NT2/D1 (cell line): ENCODE measurements around the gene ACVR1B.
A peak's percentile ranks its signal among the peaks of the same experiment; 100 is the strongest.

Experiments
- DNase-seq: peaks from one replicate; pipeline ENCODE4 v3.0.0-alpha.2; 2011; ENCODE audit warnings: low read depth, low spot score
- H3K27me3 ChIP-seq: 2 replicates; pipeline ENCODE4 v1.6.0; 2011; ENCODE audit warnings: mild to moderate bottlenecking; ENCODE audit not compliant: insufficient read length, insufficient read depth
- H3K36me3 ChIP-seq: 2 replicates; pipeline ENCODE4 v1.6.1; 2011; ENCODE audit warnings: mild to moderate bottlenecking, low read length, mixed read lengths; ENCODE audit not compliant: insufficient read depth, insufficient read length
- H3K4me1 ChIP-seq: 2 replicates; pipeline ENCODE4 v1.5.1; 2011; ENCODE audit not compliant: insufficient read depth, insufficient read length
- H3K4me3 ChIP-seq: 2 replicates; pipeline ENCODE4 v1.5.1; 2011; ENCODE audit warnings: low read depth; ENCODE audit not compliant: insufficient read length
- H3K9ac ChIP-seq: 2 replicates; pipeline ENCODE4 v1.6.0; 2011; ENCODE audit warnings: low read depth; ENCODE audit not compliant: insufficient read length
- H3K9me3 ChIP-seq: 2 replicates; pipeline ENCODE4 v1.5.1; 2011; ENCODE audit warnings: mild to moderate bottlenecking, low read length; ENCODE audit not compliant: insufficient read depth
- SUZ12 ChIP-seq: IDR thresholded peaks from 2 replicates; pipeline ENCODE4 v1.6.1; 2011; ENCODE audit not compliant: insufficient read length, insufficient read depth; ENCODE audit errors: extremely low read depth
- YY1 ChIP-seq: IDR thresholded peaks from 2 replicates; pipeline ENCODE4 v1.6.1; 2011; ENCODE audit not compliant: insufficient read length, insufficient read depth
- ZNF274 ChIP-seq: IDR thresholded peaks from 2 replicates; pipeline ENCODE4 v1.6.1; 2011; ENCODE audit warnings: mild to moderate bottlenecking, low read depth, low read length

Gene ACVR1B

DNA sequence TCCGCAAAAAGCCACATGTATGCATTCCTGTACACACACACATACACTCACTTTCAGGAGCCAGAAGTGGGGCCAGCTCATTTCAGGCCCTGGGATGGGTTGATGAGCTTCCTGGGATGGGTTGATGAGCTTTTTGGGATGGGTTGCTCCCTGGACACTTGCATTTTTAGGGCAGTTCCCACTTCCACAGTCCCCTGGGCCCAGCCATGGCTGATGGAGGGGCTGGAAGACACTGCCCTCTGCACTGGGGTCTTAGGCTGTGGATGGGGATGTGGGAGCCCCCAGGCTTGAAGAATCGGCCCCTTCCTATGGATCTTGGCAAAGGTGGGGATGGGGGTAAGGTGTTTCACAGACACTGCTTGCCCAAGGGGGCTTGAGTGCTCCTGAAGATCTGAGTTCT, 31.5 kb upstream of the ACVR1B start:
- Histone ChIP-seq H3K4me1 (peaks cover 21% of the 10 kb centered on the region), H3K36me3 (peaks cover 3% of the 10 kb centered on the region), H3K9ac (no peak overlapping the region), H3K9me3 (no peaks in the 10 kb centered on the region), H3K4me3 (no peak overlapping the region), H3K27me3 (peaks cover 11% of the 10 kb centered on the region)
- no peak for DNase-seq
- TF ChIP-seq YY1 (no peak), SUZ12 (no peak), ZNF274 (no peak)

- TF ChIP-seq SUZ12, result no peak
- TF ChIP-seq ZNF274, result no peak
- no peak for TF ChIP-seq YY1
- Histone ChIP-seq H3K36me3 (no peaks in the 10 kb centered on the region), H3K4me1 (peaks cover 19% of the 10 kb centered on the region)
Observed at GRCh38 chr12:51921017-51921725, 30.3 kb upstream of the ACVR1B start.

GRCh38 chr12:51922146-51922545, 29.4 kb upstream of the ACVR1B start:
- DNase-seq, result no peak
- Histone ChIP-seq H3K27me3 (peaks cover 12% of the 10 kb centered on the region), H3K4me1 (peaks cover 23% of the 10 kb centered on the region), H3K9me3 (no peaks in the 10 kb centered on the region), H3K4me3 (no peak overlapping the region), H3K9ac (no peak overlapping the region), H3K36me3 (no peaks in the 10 kb centered on the region)
- no peak for TF ChIP-seq YY1
- no peak for TF ChIP-seq ZNF274
- no peak for TF ChIP-seq SUZ12

More at GRCh38 chr12:51921017-51921725, 30.3 kb upstream of the ACVR1B start:
- H3K9ac ChIP-seq, result peak overlapping the region; percentile 37
- DNase-seq, result no peak
- no peaks in the 10 kb centered on the region for H3K9me3 ChIP-seq
- no peak overlapping the region for H3K4me3 ChIP-seq
- peaks cover 12% of the 10 kb centered on the region for H3K27me3 ChIP-seq

DNA sequence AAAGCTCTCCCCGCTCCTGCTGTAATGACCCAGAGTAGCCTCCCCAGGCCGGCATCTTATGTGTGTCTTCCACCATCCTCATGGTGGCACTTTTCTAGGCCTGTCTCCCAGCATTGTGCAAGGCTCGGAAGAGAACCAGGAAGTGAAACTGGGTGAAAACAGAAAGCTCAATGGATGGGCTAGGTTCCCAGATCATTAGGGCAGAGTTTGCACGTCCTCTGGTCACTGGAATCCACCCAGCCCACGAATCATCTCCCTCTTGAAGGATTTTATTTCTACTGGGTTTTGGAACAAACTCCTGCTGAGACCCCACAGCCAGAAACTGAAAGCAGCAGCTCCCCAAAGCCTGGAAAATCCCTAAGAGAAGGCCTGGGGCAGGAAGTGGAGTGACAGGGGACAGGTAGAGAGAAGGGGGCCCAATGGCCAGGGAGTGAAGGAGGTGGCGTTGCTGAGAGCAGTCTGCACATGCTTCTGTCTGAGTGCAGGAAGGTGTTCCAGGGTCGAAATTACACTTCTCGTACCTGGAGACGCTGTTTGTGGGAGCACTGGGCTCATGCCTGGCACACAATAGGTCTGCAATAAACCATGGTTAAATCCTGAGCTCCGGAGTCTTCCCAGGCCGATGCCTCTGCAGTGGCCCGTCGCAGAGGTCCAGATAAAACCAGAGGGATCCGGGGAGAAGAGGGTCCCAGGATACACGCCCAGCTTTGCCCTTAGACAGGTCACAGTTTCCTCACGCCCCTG, 28.6 kb upstream of the ACVR1B start:
- DNase-seq, result no peak
- TF ChIP-seq YY1 (no peak), SUZ12 (no peak), ZNF274 (no peak)
- Histone ChIP-seq H3K36me3 (no peaks in the 10 kb centered on the region), H3K4me3 (no peak overlapping the region), H3K9ac (peak overlapping the region; percentile 22), H3K27me3 (peaks cover 12% of the 10 kb centered on the region), H3K4me1 (peaks cover 23% of the 10 kb centered on the region), H3K9me3 (no peaks in the 10 kb centered on the region)

DNA sequence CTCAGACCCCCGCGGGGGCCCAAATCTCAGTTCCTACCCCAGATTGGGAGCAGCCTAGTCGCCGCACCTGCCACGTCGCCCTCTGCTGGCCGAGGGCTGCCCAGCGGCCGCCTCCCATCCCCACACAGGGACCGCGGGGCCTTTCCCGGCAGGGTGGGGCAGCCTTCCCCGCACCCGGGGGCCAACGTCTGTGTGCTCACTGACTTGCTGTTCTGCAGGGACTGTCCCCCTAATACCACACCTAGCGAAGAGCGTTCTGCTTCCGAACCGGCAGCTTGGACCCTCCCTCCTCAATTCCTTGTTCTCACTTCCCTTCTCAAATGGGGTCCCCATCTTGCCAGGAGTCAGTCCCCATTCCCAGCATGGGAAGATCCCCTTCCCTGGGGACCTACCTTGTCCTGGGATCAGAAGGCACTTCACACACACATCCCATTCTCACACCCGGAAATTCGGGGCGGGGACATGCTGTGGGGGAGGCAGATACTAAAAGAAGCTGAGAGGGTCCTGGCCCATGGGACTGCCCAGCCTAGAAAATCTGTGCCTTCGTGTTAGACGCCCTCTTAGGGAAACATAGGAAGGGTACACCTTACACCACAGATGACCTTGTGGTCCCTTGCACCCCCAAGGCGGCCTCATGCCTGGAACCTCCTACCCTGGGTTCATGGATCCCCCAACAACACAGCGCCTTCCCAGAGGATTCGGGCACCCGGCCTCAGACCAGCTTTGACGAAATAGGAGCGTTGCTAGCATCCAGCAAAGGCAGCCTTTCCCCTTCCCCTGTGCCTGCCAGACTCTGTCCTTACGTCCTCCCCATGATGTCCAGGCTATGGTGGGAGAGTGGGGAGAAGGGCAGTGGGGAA, 27.8 kb upstream of the ACVR1B start:
- Histone ChIP-seq H3K4me1 (peaks cover 23% of the 10 kb centered on the region), H3K9me3 (no peaks in the 10 kb centered on the region), H3K4me3 (no peak overlapping the region), H3K9ac (no peak overlapping the region), H3K27me3 (peaks cover 12% of the 10 kb centered on the region), H3K36me3 (no peaks in the 10 kb centered on the region)
- DNase-seq, result no peak
- TF ChIP-seq YY1, result no peak
- no peak for TF ChIP-seq SUZ12
- no peak for TF ChIP-seq ZNF274

DNA sequence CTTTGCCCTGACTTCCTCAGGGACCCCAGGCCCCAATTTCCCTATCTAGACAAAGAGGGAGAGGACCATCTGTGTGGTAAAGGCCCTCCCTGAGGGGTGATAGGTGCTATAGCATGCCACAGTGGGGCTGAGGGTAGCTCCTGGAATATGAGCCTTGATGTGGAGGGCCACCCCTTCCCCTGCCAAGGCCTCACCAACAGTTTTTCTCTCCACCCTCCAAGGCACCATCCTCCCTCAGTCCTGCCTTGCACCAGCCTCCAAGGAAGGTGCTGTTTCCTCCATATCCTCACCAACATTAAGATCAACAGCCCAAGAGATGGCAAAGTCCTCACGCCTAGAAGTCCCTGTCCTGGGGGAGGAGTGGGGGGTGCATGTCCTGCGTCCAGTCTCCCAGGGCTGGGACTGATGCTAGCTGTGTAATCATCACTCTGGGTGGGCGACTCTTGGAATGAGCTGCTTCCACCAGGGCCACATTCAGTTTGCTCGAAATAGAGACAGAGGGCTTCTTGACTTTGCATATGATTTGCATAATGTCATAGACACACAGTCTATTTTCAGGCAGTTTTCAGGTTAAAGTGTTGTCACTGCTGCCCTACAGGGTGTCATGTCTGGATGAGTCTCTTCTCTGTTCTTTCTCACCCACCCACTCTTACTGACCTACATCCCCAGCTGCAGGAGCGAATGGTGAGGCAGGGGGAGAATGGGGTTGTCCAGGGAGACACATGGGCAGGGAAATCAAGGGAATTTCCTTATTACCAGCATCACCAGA, 26.8 kb upstream of the ACVR1B start:
- H3K4me3 ChIP-seq, result no peak overlapping the region
- H3K27me3 ChIP-seq, result peaks cover 12% of the 10 kb centered on the region
- no peak overlapping the region for H3K9ac ChIP-seq
- TF ChIP-seq SUZ12 (no peak), ZNF274 (no peak), YY1 (no peak)
- H3K4me1 ChIP-seq, result peaks cover 23% of the 10 kb centered on the region
- H3K9me3 ChIP-seq, result no peaks in the 10 kb centered on the region
- no peak for DNase-seq
- no peaks in the 10 kb centered on the region for H3K36me3 ChIP-seq
